GM12878 (cell line): Measurements from ENCODE around the gene STT3B. TPM values are rescaled to one million over a fixed set of nuclear protein-coding genes. Genes with fewer than 3 reads are reported as not detected.

Experiments
- CREM ChIP-seq: IDR thresholded peaks from 2 replicates; pipeline ENCODE4 v1.6.1; 2014; ENCODE audit warnings: antibody characterized with exemption, low read depth
- DPF2 ChIP-seq: fragments of 450-650 bp; IDR thresholded peaks from 2 replicates; pipeline ENCODE4 v1.6.1; 2017; ENCODE audit warnings: mild to moderate bottlenecking
- E4F1 ChIP-seq: fragments of 450-650 bp; IDR thresholded peaks from 2 replicates; pipeline ENCODE4 v1.6.1; 2018; ENCODE audit warnings: borderline replicate concordance, mild to moderate bottlenecking; ENCODE audit not compliant: partially characterized antibody
- HCFC1 ChIP-seq: fragments of 150-350 bp; IDR thresholded peaks from 2 replicates; pipeline ENCODE4 v1.6.1; 2014; ENCODE audit warnings: low read length
- HDAC2 ChIP-seq: fragments of 200-600 bp; sonication (generic); IDR thresholded peaks from 2 replicates; pipeline ENCODE4 v1.6.1; 2017
- KDM1A ChIP-seq: fragments of 200-600 bp; sonication (generic); IDR thresholded peaks from 2 replicates; pipeline ENCODE4 v1.6.1; 2016; ENCODE audit warnings: borderline replicate concordance
- NFYB ChIP-seq: IDR thresholded peaks from 2 replicates; pipeline ENCODE4 v1.6.1; 2011; ENCODE audit warnings: low read depth, mild to moderate bottlenecking, low read length, improper control_type of control experiment, moderate library complexity; ENCODE audit not compliant: insufficient read depth
- RAD21 ChIP-seq: IDR thresholded peaks from 2 replicates; pipeline ENCODE4 v1.6.1; 2011; ENCODE audit warnings: mild to moderate bottlenecking, low read depth, low read length, moderate library complexity; ENCODE audit not compliant: insufficient read depth
- RELB ChIP-seq: fragments of 450-650 bp; IDR thresholded peaks from 2 replicates; pipeline ENCODE4 v1.6.1; 2017; ENCODE audit warnings: low read depth, mild to moderate bottlenecking, moderate library complexity
- RFX5 ChIP-seq: IDR thresholded peaks from 2 replicates; pipeline ENCODE4 v1.6.1; 2011; ENCODE audit warnings: low read depth, low read length, improper control_type of control experiment
- ZBED1 ChIP-seq: IDR thresholded peaks from 2 replicates; pipeline ENCODE4 v1.6.1; 2016; ENCODE audit warnings: borderline replicate concordance
- ZNF217 ChIP-seq: fragments of 450-650 bp; IDR thresholded peaks from 2 replicates; pipeline ENCODE4 v1.6.1; 2017; ENCODE audit warnings: antibody characterized with exemption, mild to moderate bottlenecking
- ZNF24 ChIP-seq: fragments of 450-650 bp; IDR thresholded peaks from 2 replicates; pipeline ENCODE4 v1.6.1; 2017; ENCODE audit warnings: antibody characterized with exemption, mild to moderate bottlenecking
- ZNF622 ChIP-seq: fragments of 450-650 bp; IDR thresholded peaks from 2 replicates; pipeline ENCODE4 v1.6.1; 2017; ENCODE audit warnings: mild to moderate bottlenecking, inconsistent platforms
- polyA plus RNA-seq, 11 experiments: library from polyadenylated mRNA; depleted of rRNA in 4 of 11; unstranded in 6 of 11; stranded (reverse) in 5 of 11; fragments of >200 nt; fragmentation: Nextera tagmentation in 4 of 11; fragmentation: Illumina TruSeq in 1 of 11; extraction: Ambion mirVana in 4 of 11; extraction: Trizol in 1 of 11; gene quantifications; 1 replicate in 1 of 11; 2 replicates in 10 of 11; pipeline versions ENCODE4 v1.2.1 to v1.2.3, GENCODE V29; 2011 to 2016; ENCODE audit warnings: inconsistent platforms in 2 of 11, missing spikeins in 2 of 11, low read depth in 1 of 11
- total RNA-seq, 4 experiments: library from RNA; depleted of rRNA in 3 of 4; stranded (reverse); fragments of >200 nt in 3 of 4; fragmentation: Illumina TruSeq in 1 of 4; extraction: Trizol in 1 of 4; gene quantifications; 2 replicates each; pipeline versions ENCODE4 v1.2.1 to v1.2.3, GENCODE V29; 2013 to 2021
- TF ChIP-seq, protein P1 (sequence below), 3 experiments: IDR thresholded peaks in 2 of 3; conservative IDR thresholded peaks in 1 of 3; 2 replicates each; pipeline ENCODE4 v1.5.1; 2011; ENCODE audit warnings: low read depth in 3 of 3, low read length in 3 of 3, mild to moderate bottlenecking in 3 of 3, control low read depth in 2 of 3, moderate library complexity in 2 of 3, inconsistent platforms in 1 of 3, mixed read lengths in 1 of 3; ENCODE audit not compliant: control insufficient read depth in 2 of 3, insufficient read depth in 1 of 3; ENCODE audit errors: extremely low read depth in 1 of 3

Gene STT3B
- total and polyA plus RNA-seq, 10 of the 15 experiments (the other 5 are each of a cell fraction or from before 2014, with no cell fraction given): 19.9 to 208 (median 79.6) TPM

DNA sequence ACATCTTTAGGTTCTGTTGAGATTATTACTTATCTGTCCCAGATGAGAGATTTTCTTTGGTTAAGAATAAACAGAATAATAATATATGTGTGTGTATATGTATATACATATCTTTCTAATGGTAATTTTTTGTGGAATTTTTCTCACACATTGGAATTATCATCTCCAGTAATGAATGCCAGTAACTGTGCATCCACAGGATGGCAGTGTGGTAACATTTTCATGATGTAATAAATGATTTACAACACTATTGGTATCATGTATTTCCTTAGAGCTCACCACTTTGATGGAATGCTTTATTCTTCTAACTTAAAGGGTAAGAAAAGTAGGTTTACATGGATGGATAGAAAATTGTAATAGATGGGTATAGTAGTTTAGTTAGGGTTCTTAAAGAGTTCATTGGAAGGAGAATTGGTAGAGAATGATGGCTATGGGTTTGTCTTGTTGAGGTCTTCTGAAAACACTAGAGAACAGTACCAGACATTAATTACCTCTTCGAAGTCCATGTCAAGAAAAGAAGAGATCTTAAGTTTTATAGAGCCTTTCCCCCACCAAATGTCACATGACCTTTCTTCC is 78.1 kb downstream of the STT3B start (continued):
- TF ChIP-seq NFYB (no peak), KDM1A (no peak), RELB (no peak), RFX5 (no peak), HCFC1 (no peak), RAD21 (peak; percentile 33; the same call in 1 of the 2 replicates), ZNF217 (no peak), ZNF622 (no peak), CREM (no peak), HDAC2 (no peak), E4F1 (no peak), DPF2 (no peak), ZNF24 (peak; percentile 77), ZBED1 (no peak)
- TF ChIP-seq, protein P1, sequence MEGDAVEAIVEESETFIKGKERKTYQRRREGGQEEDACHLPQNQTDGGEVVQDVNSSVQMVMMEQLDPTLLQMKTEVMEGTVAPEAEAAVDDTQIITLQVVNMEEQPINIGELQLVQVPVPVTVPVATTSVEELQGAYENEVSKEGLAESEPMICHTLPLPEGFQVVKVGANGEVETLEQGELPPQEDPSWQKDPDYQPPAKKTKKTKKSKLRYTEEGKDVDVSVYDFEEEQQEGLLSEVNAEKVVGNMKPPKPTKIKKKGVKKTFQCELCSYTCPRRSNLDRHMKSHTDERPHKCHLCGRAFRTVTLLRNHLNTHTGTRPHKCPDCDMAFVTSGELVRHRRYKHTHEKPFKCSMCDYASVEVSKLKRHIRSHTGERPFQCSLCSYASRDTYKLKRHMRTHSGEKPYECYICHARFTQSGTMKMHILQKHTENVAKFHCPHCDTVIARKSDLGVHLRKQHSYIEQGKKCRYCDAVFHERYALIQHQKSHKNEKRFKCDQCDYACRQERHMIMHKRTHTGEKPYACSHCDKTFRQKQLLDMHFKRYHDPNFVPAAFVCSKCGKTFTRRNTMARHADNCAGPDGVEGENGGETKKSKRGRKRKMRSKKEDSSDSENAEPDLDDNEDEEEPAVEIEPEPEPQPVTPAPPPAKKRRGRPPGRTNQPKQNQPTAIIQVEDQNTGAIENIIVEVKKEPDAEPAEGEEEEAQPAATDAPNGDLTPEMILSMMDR (IDR thresholded peaks at IDR 0.05 in 2 of 3, conservative IDR thresholded peaks at IDR 0.05 in 1 of 3; ENCODE audit: control insufficient read depth in 2 of 3, extremely low read depth in 1 of 3, insufficient read depth in 1 of 3, low read depth in 3 of 3, low read length in 3 of 3): peak; percentile 24 to 40 (median 28); a peak in 3 of 6 replicates
